ENCODE results near the gene SHANK3. TPM values are rescaled to one million over a fixed set of nuclear protein-coding genes. Genes with fewer than 3 reads are reported as not detected.

Gene SHANK3
- total RNA-seq, 1 donor from 2014 or later: not detected

GRCh38 chr22:50696799-50697561, 24.4 kb downstream of the SHANK3 start:
- peaks cover under 1% of the 10 kb centered on the region for H3K9me3 Mint-ChIP-seq
- no peak for DNase-seq
- POLR2A ChIA-PET: no interaction called here
- TF ChIP-seq CTCF (IDR thresholded peaks at IDR 0.05): no peak
- no peak for ATAC-seq (ENCODE audit: low read depth)
- no peak overlapping the region for H3K4me3 Mint-ChIP-seq
- CTCF ChIA-PET: no interaction called here
- H3K36me3 Mint-ChIP-seq (ENCODE audit: low read depth): no peaks in the 10 kb centered on the region
- H3K27ac Mint-ChIP-seq: no peak overlapping the region
- no peaks in the 10 kb centered on the region for H3K4me1 Mint-ChIP-seq
- intact Hi-C loops (cut with micrococcal nuclease): no loop called here
- H3K27me3 Mint-ChIP-seq: peaks cover 12% of the 10 kb centered on the region

GRCh38 chr22:50697667-50698506, 25.3 kb downstream of the SHANK3 start:
- Mint-ChIP-seq H3K27ac (no peak overlapping the region), H3K4me3 (no peak overlapping the region), H3K36me3 (ENCODE audit: low read depth) (no peaks in the 10 kb centered on the region), H3K27me3 (peaks cover 12% of the 10 kb centered on the region), H3K9me3 (no peaks in the 10 kb centered on the region), H3K4me1 (no peaks in the 10 kb centered on the region)
- DNase-seq (no peak), ATAC-seq (ENCODE audit: low read depth) (no peak)
- ChIA-PET POLR2A (no interaction called here), CTCF (no interaction called here)
- intact Hi-C loops (cut with micrococcal nuclease): no loop called here
- no peak for TF ChIP-seq CTCF (IDR thresholded peaks at IDR 0.05)

- Mint-ChIP-seq H3K4me3 (no peak overlapping the region), H3K27me3 (peaks cover 11% of the 10 kb centered on the region), H3K9me3 (no peaks in the 10 kb centered on the region), H3K27ac (no peak overlapping the region), H3K4me1 (no peaks in the 10 kb centered on the region), H3K36me3 (ENCODE audit: low read depth) (no peaks in the 10 kb centered on the region)
- intact Hi-C loops (cut with micrococcal nuclease): no loop called here
- no peak for TF ChIP-seq CTCF (IDR thresholded peaks at IDR 0.05)
- ChIA-PET CTCF (no interaction called here), POLR2A (no interaction called here)
- ATAC-seq (ENCODE audit: low read depth) (no peak), DNase-seq (no peak)
These were observed 25.9 kb downstream of the SHANK3 start for GRCh38 chr22:50698546-50698945.

GRCh38 chr22:50699001-50699755, 26.6 kb downstream of the SHANK3 start:
- H3K4me3 Mint-ChIP-seq: no peak overlapping the region
- no peak for ATAC-seq (ENCODE audit: low read depth)
- H3K4me1 Mint-ChIP-seq: no peaks in the 10 kb centered on the region
- no peak for DNase-seq
- peaks cover 12% of the 10 kb centered on the region for H3K27me3 Mint-ChIP-seq
- ChIA-PET CTCF (no interaction called here), POLR2A (no interaction called here)
- intact Hi-C loops (cut with micrococcal nuclease): no loop called here
- H3K27ac Mint-ChIP-seq: no peak overlapping the region
- H3K36me3 Mint-ChIP-seq (ENCODE audit: low read depth): no peaks in the 10 kb centered on the region
- no peak for TF ChIP-seq CTCF (IDR thresholded peaks at IDR 0.05)
- no peaks in the 10 kb centered on the region for H3K9me3 Mint-ChIP-seq
